Ovary (tissue), 9 donors: Measurements from ENCODE around the gene TTLL3. TPM values are rescaled to one million over a fixed set of nuclear protein-coding genes. Genes with fewer than 3 reads are reported as not detected.
"Not testable (repeated sequence)": the region's sequence is repeated elsewhere in the genome, so short reads cannot be mapped to it uniquely, and the experiment has no call there.

Experiments
- DNase-seq, 5 donors: peaks; one replicate each; pipeline ENCODE4 v3.0.0-alpha.2; 2019 to 2020
- H3K27ac ChIP-seq, 2 donors: fragments of 200-600 bp; one replicate each; pipeline versions ENCODE4 v1.5.1 to v1.8.0; 2019 to 2022
- H3K27me3 ChIP-seq: fragments of 200-600 bp; one replicate; pipeline ENCODE4 v1.8.0; 2022
- H3K36me3 ChIP-seq: fragments of 200-600 bp; sonication (generic); one replicate; pipeline ENCODE4 v1.5.1; 2019
- H3K4me1 ChIP-seq: one replicate; pipeline ENCODE4 v1.8.1; 2013; ENCODE audit warnings: mild to moderate bottlenecking, moderate library complexity; ENCODE audit not compliant: insufficient read depth
- H3K4me3 ChIP-seq: fragments of 200-600 bp; sonication (generic); one replicate; pipeline ENCODE4 v1.5.1; 2017
- H3K9me3 ChIP-seq, 2 donors: fragments of 200-600 bp in 1 of 2; sonication (generic) in 1 of 2; one replicate each; pipeline versions ENCODE4 v1.5.1 to v1.8.1; 2013 to 2019; ENCODE audit warnings: mild to moderate bottlenecking in 1 of 2, moderate library complexity in 1 of 2
- EP300 ChIP-seq: sonication (generic); formaldehyde crosslinking; IDR thresholded peaks from one replicate; pipeline ENCODE4 v1.6.1; 2017; ENCODE audit warnings: antibody characterized with exemption
- POLR2A ChIP-seq: fragments of 450-650 bp; IDR thresholded peaks from one replicate; pipeline ENCODE4 v1.6.1; 2017; ENCODE audit warnings: antibody characterized with exemption, mild to moderate bottlenecking, moderate library complexity
- WGBS, 3 donors: extraction: QIAGEN DNeasy Blood & Tissue Kit in 1 of 3; methylation state at CpG; one replicate each; pipeline versions ENCODE4 v1.1.5 to v1.1.7; 2013 to 2017; 5-methylcytosine and 5-hydroxymethylcytosine counted together
- intact Hi-C, 4 donors: fragments of 100-400 bp; cut with DNase I; formaldehyde crosslinking; loops; one replicate each; pipeline versions ENCODE4 v1.11.0 to v1.15.1; 2022 to 2023
- polyA plus RNA-seq, 2 donors: library from polyadenylated mRNA; stranded (reverse); fragments of 200-250 nt in 1 of 2; fragments of 350-450 nt in 1 of 2; fragmentation: Illumina TruSeq in 1 of 2; extraction: RNeasy Lipid Tissue Mini Kit (QIAGEN cat#74804) in 1 of 2; gene quantifications; one replicate each; pipeline ENCODE4 v1.2.3, GENCODE V29; 2013 to 2014
- total RNA-seq, 7 donors: library from RNA; depleted of rRNA in 2 of 7; stranded (reverse); fragments of >200 nt in 2 of 7; fragmentation: NEBNext Ultra II Directional in 3 of 7; extraction: Animal tissue kit (Norgen Biotek cat#: 25700) in 3 of 7; gene quantifications; one replicate each; pipeline versions ENCODE4 v1.1.0 to v1.2.4, GENCODE V29; 2016 to 2023
- TF ChIP-seq, protein P1 (sequence below), 3 donors: fragments of 450-650 bp in 2 of 3; fragments of 200-600 bp in 1 of 3; IDR thresholded peaks; one replicate each; pipeline versions ENCODE4 v1.5.1 to v1.8.0; 2016 to 2022; ENCODE audit warnings: antibody characterized with exemption in 3 of 3, mild to moderate bottlenecking in 1 of 3
- donor health status: DM: no; HTN: no; CAD: no; lungs with moderate emphysema.
- donor health status: DM: no; HTN: no; CAD: no.
- donor health status: Bipolar disorder and iron deficiency.
- donor health status: DM: yes; HTN: yes; CAD: no.
- donor health status: DM: no; HTN: no; CAD: no.
- donor health status: DM: yes; HTN: yes; CAD: no.

Gene TTLL3
- total and polyA plus RNA-seq, 9 donors, result 43.0 to 94.4 (median 62.0) TPM

GRCh38 chr3:9875448-9875847 lies 65.4 kb downstream of the TTLL3 start:
- Histone ChIP-seq H3K27me3 (no peaks in the 10 kb centered on the region), H3K4me1 (no peaks in the 10 kb centered on the region), H3K36me3 (no peaks in the 10 kb centered on the region), H3K27ac (no peak overlapping the region), H3K9me3 (no peaks in the 10 kb centered on the region), H3K4me3 (no peak overlapping the region)
- TF ChIP-seq, protein P1, sequence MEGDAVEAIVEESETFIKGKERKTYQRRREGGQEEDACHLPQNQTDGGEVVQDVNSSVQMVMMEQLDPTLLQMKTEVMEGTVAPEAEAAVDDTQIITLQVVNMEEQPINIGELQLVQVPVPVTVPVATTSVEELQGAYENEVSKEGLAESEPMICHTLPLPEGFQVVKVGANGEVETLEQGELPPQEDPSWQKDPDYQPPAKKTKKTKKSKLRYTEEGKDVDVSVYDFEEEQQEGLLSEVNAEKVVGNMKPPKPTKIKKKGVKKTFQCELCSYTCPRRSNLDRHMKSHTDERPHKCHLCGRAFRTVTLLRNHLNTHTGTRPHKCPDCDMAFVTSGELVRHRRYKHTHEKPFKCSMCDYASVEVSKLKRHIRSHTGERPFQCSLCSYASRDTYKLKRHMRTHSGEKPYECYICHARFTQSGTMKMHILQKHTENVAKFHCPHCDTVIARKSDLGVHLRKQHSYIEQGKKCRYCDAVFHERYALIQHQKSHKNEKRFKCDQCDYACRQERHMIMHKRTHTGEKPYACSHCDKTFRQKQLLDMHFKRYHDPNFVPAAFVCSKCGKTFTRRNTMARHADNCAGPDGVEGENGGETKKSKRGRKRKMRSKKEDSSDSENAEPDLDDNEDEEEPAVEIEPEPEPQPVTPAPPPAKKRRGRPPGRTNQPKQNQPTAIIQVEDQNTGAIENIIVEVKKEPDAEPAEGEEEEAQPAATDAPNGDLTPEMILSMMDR (IDR thresholded peaks at IDR 0.05), result no peak
- TF ChIP-seq POLR2A, result no peak
- no peak for TF ChIP-seq EP300
- intact Hi-C loops, result no loop called here
- no peak for DNase-seq

- H3K27ac ChIP-seq, H3K4me1 ChIP-seq, DNase-seq: not testable (repeated sequence)
Measured at GRCh38 chr3:9876255-9876654, 66.2 kb downstream of the TTLL3 start.

GRCh38 chr3:9876991-9877390 lies 66.9 kb downstream of the TTLL3 start:
- 88 to 92% (median 91%) methylated on average over 10 to 12 of the region's 12 CpGs for WGBS, 3 donors

More at GRCh38 chr3:9876255-9876654, 66.2 kb downstream of the TTLL3 start:
- intact Hi-C loops, H3K9me3 ChIP-seq, H3K36me3 ChIP-seq, H3K4me3 ChIP-seq, H3K27me3 ChIP-seq: not testable (repeated sequence)
- WGBS, 3 donors, result 80 to 89% (median 87%) methylated on average over 4 of the region's 4 CpGs

DNA sequence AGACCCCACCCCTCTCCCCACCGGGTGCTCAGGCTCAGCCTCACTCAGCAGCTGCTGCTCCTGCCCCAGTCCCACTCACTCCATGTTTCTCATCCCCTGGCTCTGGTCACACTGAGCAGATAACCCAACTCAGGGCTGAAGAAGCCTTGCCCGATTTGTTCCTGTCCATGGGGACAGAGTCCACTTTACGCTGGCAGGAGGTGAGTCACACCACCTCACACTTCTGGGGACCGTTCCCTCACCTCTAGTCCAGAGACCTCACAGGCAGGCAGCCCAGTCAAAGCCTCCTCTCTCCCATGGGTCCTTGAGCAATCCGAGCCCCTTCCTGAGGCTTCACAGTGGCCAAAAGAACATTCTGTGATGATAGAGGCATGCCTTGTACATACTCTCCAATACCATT lies 68.6 kb downstream of the TTLL3 start:
- WGBS, 3 donors, result 76 to 79% (median 79%) methylated on average over 5 of the region's 5 CpGs
- DNase-seq, result no peak

More at GRCh38 chr3:9876991-9877390, 66.9 kb downstream of the TTLL3 start:
- Histone ChIP-seq H3K27ac (no peak overlapping the region), H3K9me3 (no peaks in the 10 kb centered on the region), H3K36me3 (no peaks in the 10 kb centered on the region), H3K4me1 (no peaks in the 10 kb centered on the region), H3K27me3 (no peaks in the 10 kb centered on the region), H3K4me3 (no peak overlapping the region)
- intact Hi-C loops, result no loop called here
- TF ChIP-seq POLR2A, result no peak
- no peak for TF ChIP-seq EP300
- TF ChIP-seq, protein P1 (IDR thresholded peaks at IDR 0.05), result no peak
- DNase-seq, result no peak

DNA sequence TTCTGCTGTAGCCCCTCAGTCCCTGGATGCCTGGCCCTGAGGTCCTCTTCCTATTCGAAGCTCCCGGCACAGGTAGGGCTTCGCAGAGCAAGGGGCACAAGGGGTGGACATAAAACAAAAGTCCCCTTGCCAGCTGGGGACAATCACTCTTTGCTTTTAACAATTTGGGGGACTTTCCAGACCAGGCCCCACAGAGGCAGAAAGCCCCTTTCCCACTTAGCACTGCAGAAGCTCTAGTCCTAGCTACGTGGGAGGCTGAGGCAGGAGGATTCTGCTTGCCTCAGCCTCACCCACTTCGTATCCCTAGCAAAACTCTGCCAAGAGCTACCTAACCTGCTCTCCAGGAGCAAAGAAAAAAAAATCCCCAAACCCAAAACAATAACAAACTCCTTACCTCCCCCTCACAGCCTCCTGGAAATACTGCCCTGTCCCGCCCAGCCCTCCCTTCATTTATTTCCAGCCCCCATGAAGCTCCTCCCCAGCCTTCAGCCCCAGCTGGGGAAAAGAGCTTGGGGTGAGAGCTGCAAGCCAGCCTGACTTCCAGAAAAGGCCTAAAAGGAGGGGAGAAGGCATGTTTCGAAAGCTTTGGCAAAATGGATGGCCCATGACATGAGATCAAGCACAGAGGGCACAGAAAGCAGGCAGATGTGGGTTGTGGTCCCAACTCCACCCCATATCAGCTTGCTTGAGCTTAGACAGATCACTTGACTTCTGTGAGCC lies 69.9 kb downstream of the TTLL3 start, which contains the start of gene CIDEC:
Gene CIDEC (minus strand): TSS at position 424 of the 720 bp plus-strand sequence. CDS start 1,767 bp downstream, outside the sequence.
- no peaks in the 10 kb centered on the region for H3K27me3 ChIP-seq
- H3K4me1 ChIP-seq, result no peaks in the 10 kb centered on the region
- no peak for TF ChIP-seq EP300
- TF ChIP-seq POLR2A, result no peak
- TF ChIP-seq, protein P1 (IDR thresholded peaks at IDR 0.05), result no peak
- intact Hi-C loops, result no loop called here
- no peak for DNase-seq
- H3K27ac ChIP-seq, result no peak within 1 kb of the TSS
- H3K36me3 ChIP-seq, result no peaks in the 10 kb centered on the region
- H3K4me3 ChIP-seq, result no peak within 1 kb of the TSS
- H3K9me3 ChIP-seq, result no peaks in the 10 kb centered on the region
- WGBS, 3 donors, result 71 to 82% (median 77%) methylated on average over 7 of the region's 7 CpGs

More for the DNA sequence above, 68.6 kb downstream of the TTLL3 start:
- TF ChIP-seq, protein P1 (IDR thresholded peaks at IDR 0.05), result no peak
- TF ChIP-seq EP300, result no peak
- no peak for TF ChIP-seq POLR2A
- H3K9me3 ChIP-seq, result no peaks in the 10 kb centered on the region
- H3K27ac ChIP-seq, result no peak overlapping the region
- H3K4me3 ChIP-seq, result no peak overlapping the region
- no peaks in the 10 kb centered on the region for H3K27me3 ChIP-seq
- no peaks in the 10 kb centered on the region for H3K4me1 ChIP-seq
- no peaks in the 10 kb centered on the region for H3K36me3 ChIP-seq
- intact Hi-C loops, result no loop called here
